HepG2 (cell line): ENCODE data around the gene CD3G. TPM values are rescaled to one million over a fixed set of nuclear protein-coding genes. Genes with fewer than 3 reads are reported as not detected.
A peak's percentile ranks its signal among the peaks of the same experiment; 100 is the strongest.

Experiments
- CEBPZ ChIP-seq: IDR thresholded peaks from 2 replicates; pipeline ENCODE4 v1.6.1; 2012; ENCODE audit warnings: low read length, improper control_type of control experiment
- JARID2 ChIP-seq: sonication (generic); formaldehyde crosslinking; IDR thresholded peaks from 2 replicates; pipeline ENCODE4 v1.8.1; 2023; ENCODE audit warnings: missing genetic modification reagents, inconsistent platforms; ENCODE audit not compliant: insufficient replicate concordance
- MTF1 ChIP-seq: sonication (generic); formaldehyde crosslinking; IDR thresholded peaks from 2 replicates; pipeline ENCODE4 v1.5.0; 2020; ENCODE audit warnings: missing genetic modification reagents
- NR2F6 ChIP-seq, 2 experiments: IDR thresholded peaks; 2 replicates each; pipeline ENCODE4 v1.6.1; 2016; ENCODE audit warnings: antibody characterized with exemption in 1 of 2, mild to moderate bottlenecking in 1 of 2
- PAXIP1 ChIP-seq: sonication (generic); formaldehyde crosslinking; conservative IDR thresholded peaks from 2 replicates; pipeline ENCODE4 v1.4.0; 2020; ENCODE audit warnings: mild to moderate bottlenecking, missing genetic modification reagents, moderate library complexity
- PHF5A ChIP-seq: IDR thresholded peaks from one replicate; pipeline ENCODE4 v1.6.1; 2018; ENCODE audit warnings: low read depth, missing genetic modification reagents; ENCODE audit not compliant: unreplicated experiment
- RERE ChIP-seq: IDR thresholded peaks from 2 replicates; pipeline ENCODE4 v1.6.1; 2016; ENCODE audit warnings: low read depth, missing genetic modification reagents, missing compliant biosample characterization
- SIN3A ChIP-seq: IDR thresholded peaks from 2 replicates; pipeline ENCODE4 v1.6.1; 2011; ENCODE audit warnings: low read depth, mild to moderate bottlenecking, control low read depth, low read length, borderline replicate concordance
- SP2 ChIP-seq: sonication (generic); formaldehyde crosslinking; IDR thresholded peaks from 2 replicates; pipeline ENCODE4 v1.5.1; 2020; ENCODE audit warnings: mild to moderate bottlenecking, missing genetic modification reagents
- TOE1 ChIP-seq: sonication (generic); formaldehyde crosslinking; IDR thresholded peaks from 2 replicates; pipeline ENCODE4 v1.4.0; 2020; ENCODE audit warnings: mild to moderate bottlenecking, missing genetic modification reagents
- ZNF430 ChIP-seq: sonication (generic); formaldehyde crosslinking; IDR thresholded peaks from 2 replicates; pipeline ENCODE4 v1.9.0; 2021; ENCODE audit warnings: mild to moderate bottlenecking, missing genetic modification reagents
- ZNF619 ChIP-seq: sonication (generic); formaldehyde crosslinking; IDR thresholded peaks from 2 replicates; pipeline ENCODE4 v1.4.0; 2020; ENCODE audit warnings: mild to moderate bottlenecking, missing genetic modification reagents
- ZNF674 ChIP-seq: sonication (generic); formaldehyde crosslinking; IDR thresholded peaks from 2 replicates; pipeline ENCODE4 v1.5.0; 2020; ENCODE audit warnings: low read depth, mild to moderate bottlenecking, missing genetic modification reagents
- polyA plus RNA-seq, 8 experiments: library from polyadenylated mRNA; depleted of rRNA in 3 of 8; stranded (reverse) in 7 of 8; unstranded in 1 of 8; fragments of >200 nt; fragmentation: Illumina TruSeq in 4 of 8; extraction: Trizol in 4 of 8; gene quantifications; 2 replicates each; pipeline versions ENCODE4 v1.2.1 to v1.2.3, GENCODE V29; 2011 to 2016; ENCODE audit warnings: low read depth in 4 of 8, missing spikeins in 1 of 8, mixed read lengths in 1 of 8; ENCODE audit not compliant: insufficient read depth in 1 of 8
- total RNA-seq, 5 experiments: library from RNA; depleted of rRNA; stranded (reverse); fragments of >200 nt; fragmentation: Illumina TruSeq; extraction: Trizol; gene quantifications; 2 replicates each; pipeline ENCODE4 v1.2.3, GENCODE V29; 2016; ENCODE audit warnings: low read depth in 1 of 5

The CD3G gene
- total and polyA plus RNA-seq, 2 of the 13 experiments (the other 11 are each of a cell fraction or from before 2014, with no cell fraction given), result not detected

- no peak for TF ChIP-seq TOE1 (CRISPR knock-in tag)
- TF ChIP-seq ZNF430 (CRISPR knock-in tag), result no peak
- no peak for TF ChIP-seq ZNF619
- TF ChIP-seq NR2F6 (IDR thresholded peaks at IDR 0.05), result peak; percentile 41; the same call in 1 of the 2 replicates
- TF ChIP-seq NR2F6 (CRISPR knock-in tag; IDR thresholded peaks at IDR 0.05), result no peak
- no peak for TF ChIP-seq JARID2 (CRISPR knock-in tag)
- no peak for TF ChIP-seq ZNF674 (CRISPR knock-in tag)
- no peak for TF ChIP-seq MTF1 (CRISPR knock-in tag)
- no peak for TF ChIP-seq SP2
- TF ChIP-seq PHF5A (CRISPR knock-in tag), result no peak
- no peak for TF ChIP-seq SIN3A
- TF ChIP-seq PAXIP1 (CRISPR knock-in tag), result no peak
- peak; percentile 88; the same call in 1 of the 2 replicates for TF ChIP-seq RERE (CRISPR knock-in tag)
- no peak for TF ChIP-seq CEBPZ
These were observed 29.1 kb upstream of the CD3G start (continued) for GRCh38 chr11:118314988-118315411.
